ENCODE measurements around the gene CYP19A1.

CYP19A1 gene

GRCh38 chr15:51322621-51323296, 15.6 kb downstream of the CYP19A1 start:
- no peak for DNase-seq

- no peak for DNase-seq
Observed at GRCh38 chr15:51321316-51321715, 17.1 kb downstream of the CYP19A1 start.

DNA sequence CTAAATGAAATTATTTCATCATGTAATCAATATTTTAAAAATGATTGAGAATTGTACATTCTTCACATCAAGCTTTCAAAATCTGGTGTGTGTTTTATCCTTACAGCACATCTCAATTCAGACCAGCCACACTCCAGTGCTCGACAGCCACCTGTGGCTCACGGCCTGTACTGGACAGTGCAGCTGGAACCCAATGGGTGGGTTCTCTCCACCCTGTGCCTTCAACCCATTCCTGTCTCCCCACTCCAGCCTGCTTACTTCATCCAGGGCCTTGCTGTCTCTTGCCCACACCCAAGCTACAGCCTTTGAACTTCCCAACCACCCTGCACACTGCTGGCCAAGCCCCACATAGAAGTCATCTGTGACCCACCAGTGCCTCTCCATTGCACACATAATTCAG, 17.6 kb downstream of the CYP19A1 start:
- no peak for DNase-seq

- no peak for DNase-seq
Observed at GRCh38 chr15:51319539-51319938, 18.9 kb downstream of the CYP19A1 start.

- no peak for DNase-seq
Observed at GRCh38 chr15:51318382-51319150, 19.8 kb downstream of the CYP19A1 start.

DNA sequence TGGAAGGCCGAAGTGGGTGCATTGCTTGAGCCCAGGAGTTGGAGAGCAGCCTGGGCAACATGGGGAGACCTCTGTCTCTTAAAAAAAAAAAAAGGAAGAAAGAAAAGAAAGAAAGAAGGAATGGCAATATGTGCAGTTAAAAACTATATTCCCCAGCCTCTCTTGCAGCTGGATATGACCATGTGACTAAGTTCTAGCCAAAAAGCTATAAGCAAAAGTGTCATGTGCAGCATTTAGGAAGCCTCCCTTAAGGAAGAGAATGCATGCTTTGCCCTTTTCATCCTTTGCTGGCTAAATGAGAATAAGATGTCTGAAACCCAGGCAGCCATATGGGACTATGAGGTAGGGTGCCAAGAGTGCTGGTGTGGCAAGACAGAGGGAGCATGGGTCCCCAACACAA, 21.8 kb downstream of the CYP19A1 start:
- DNase-seq: no peak

- DNase-seq: no peak
Observed at GRCh38 chr15:51315726-51316125, 22.7 kb downstream of the CYP19A1 start.

DNA sequence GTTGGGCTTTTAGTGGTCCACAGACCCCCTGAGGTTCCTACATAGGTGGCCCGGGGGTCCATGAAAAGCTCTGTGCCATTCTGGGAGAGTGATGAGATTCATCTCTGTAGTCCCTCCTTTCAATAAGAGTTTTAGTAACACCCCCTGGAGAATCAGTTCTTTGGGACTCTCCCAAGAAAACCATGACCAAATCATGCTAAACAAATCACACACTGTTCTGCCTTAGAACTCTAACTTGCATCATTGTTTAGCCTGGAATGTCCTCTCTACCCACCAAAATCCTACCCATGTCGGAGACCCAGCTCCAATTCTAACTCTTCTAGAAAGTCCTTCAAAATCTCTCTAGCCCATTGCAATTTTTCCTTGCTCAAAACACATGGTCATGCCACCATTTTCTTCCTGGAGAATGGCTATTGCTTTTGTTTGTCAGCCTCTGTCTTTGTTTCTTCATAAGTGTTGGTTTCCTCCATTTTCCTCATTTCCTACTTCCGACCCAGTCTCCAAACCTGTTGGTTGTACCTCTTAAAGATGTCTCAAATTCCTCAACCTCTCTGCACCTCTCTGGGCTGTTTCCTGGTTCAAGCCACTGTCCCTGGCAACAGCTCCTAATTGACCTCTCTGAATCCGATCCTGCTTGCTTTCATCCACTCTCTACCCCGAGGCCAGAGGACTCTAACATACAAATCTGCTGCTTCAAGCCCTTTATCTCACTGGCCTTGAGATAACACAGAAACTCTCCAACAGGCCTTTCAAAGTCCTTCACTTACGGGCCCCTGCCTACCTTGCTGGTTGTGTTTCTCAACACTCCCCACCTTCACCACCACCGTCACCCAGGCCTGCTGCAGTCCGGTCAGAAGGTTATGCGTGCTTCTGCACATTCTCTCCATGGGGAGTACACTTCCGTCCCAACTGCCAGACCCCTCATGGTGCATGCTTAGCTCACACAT, 23.7 kb downstream of the CYP19A1 start:
- no peak for DNase-seq

DNA sequence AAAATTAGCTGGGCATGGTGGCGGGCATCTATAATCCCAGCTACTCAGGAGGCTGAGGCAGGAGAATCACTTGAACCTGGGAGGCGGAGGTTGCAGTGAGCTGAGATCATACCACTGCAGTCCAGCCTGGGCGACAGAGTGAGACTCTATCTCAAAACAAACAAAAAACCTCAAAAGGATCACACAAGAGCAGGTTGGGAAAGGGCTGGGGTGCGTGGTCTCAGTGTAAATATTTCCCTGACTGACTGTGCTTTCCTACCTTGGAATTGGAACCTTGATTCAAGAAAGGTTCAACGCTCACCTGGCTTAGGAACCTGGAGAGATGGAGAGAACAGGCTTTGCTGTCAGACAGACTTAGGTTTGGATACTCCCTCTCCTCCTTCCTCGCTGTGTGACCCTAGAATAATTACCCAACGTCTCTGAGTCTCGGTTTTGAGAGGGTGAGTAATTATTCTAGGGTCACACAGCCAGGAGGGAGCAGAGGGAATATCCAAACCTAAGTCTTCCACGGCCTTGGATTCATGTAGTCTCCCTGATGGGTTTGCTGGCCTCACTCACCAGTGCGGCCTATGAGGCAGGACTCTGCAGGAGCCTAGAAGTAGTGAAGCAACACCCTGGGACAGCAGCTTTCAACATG, 24.6 kb downstream of the CYP19A1 start:
- no peak for DNase-seq

DNA sequence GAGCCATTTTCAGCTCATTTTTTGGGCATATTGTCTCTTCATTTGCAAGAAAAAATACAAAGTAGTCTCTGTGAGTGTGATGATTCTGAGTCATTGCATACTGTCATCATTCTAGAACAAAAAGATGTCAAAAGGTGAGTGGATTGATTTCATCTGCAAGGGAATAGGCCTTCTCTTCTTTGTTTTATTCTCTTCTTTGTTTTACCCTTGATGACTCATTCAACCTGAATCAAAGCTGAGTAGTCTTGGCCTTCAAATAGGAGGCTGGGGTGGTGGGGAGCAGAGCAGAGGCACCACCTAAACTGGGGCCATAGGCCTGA, 25.4 kb downstream of the CYP19A1 start:
- DNase-seq: no peak

- DNase-seq: no peak
Observed at GRCh38 chr15:51312166-51313073, 26.0 kb downstream of the CYP19A1 start.

DNA sequence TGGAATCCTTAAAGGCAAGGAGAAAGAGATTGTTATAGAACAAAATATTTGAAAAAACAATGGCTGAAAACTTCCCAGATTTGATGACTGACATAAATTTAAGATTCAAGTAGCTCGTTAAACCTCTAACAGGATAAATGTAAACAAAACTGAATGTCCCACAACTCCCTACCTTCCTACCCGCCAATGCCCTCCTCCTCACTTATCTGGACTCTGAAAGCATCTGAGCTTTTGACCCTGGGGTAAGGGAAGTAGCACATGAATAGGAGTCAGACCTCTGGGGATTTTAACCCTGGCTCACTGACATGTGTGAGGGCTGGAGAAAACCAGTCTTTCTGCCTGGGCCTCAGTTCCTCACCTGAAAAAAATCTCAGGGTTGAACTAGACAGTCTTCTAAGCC, 26.9 kb downstream of the CYP19A1 start:
- DNase-seq: no peak

GRCh38 chr15:51310064-51310463, 28.3 kb downstream of the CYP19A1 start:
- no peak for DNase-seq

DNA sequence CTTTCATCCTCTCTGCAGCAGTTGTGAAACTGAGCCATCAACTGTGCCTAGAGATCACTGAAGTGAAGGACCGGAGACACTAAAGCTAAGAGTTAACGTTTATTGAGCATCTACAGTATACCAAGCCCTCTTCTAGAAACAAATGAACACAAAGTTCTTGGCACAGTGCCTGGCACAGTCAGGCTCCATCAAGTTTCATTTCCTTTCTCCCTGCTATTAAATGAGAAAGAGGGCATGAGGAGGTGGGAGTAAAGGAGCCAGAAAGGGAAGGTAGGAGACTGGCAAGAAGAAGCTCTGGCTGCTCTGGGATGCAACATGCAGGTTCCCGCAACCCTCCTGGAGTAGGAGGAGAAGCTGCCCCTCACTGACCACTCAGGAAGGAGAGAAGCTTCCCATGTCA, 30.6 kb downstream of the CYP19A1 start:
- no peak for DNase-seq

DNA sequence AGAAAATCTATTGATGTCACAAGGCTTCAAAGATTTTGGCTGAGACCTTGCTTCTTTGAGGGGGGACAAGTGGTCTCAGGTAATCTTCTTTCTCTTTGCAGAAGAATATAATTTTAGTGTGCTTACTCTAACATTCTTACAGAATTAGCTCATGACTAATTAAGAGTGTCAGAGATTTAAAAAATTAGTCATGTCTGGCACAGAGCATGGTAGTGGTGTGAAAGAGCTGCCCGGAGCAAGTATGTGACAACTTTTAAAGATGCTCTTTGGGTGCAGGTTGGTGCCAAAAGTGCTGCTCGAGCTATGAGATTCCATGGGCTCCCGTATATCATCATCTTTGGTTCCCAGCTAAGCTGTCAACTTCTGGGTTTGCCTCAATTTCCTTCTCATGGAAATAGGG, 31.1 kb downstream of the CYP19A1 start:
- no peak for DNase-seq

GRCh38 chr15:51303462-51303980, 34.9 kb downstream of the CYP19A1 start:
- DNase-seq: no peak

GRCh38 chr15:51302480-51302879, 35.9 kb downstream of the CYP19A1 start:
- DNase-seq: no peak

- DNase-seq: no peak
Observed at GRCh38 chr15:51299187-51300015, 39.0 kb downstream of the CYP19A1 start.

DNA sequence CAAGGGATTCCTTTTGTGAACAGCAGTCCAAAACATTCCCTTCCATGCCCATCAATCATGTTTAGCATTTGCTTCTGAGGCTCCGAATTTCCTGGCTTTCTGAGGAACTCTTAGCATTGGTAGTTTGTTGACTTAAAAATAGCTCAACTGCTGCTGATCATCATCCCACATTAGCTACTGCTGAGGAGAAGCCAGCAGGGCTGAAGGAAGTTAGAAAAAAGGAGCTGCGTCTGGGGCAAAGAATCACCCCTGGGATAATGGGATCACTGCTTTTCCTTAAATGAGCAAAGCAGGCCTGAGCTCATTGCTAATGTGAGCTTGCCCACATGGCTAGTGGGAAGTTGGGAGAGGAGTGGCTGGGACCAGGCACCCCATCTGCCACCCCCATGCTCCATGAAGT, 39.8 kb downstream of the CYP19A1 start:
- no peak for DNase-seq

DNA sequence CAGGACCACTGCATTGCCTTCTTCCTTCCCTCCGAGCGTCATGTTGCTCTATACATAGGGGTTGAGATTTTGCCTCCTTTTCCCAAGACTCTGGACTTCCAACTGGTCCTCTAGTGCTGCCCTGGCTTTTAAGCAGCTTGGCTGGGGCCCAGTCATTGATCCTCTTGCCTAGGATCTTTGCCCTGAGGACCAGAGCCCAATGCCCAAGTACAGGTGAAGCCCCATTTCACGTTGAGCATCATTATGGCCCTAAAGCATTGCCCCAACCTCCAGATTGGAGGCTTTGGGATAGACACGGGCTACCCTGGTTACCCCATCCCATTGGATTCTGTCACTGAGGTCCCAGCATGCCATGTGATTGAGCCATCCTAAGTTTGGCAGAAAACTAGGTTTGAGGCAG, 47.7 kb downstream of the CYP19A1 start:
- DNase-seq: no peak

- no peak for DNase-seq
Observed at GRCh38 chr15:51289290-51289689, 49.1 kb downstream of the CYP19A1 start.

Measured in activated CD8-positive, alpha-beta memory T cell treated with anti-CD3 and anti-CD28 coated beads, Interleukin-2, amount 50 U/mL, for 4 hours (primary cell).